MM.1S (cell line): ENCODE data around the gene LIFR.
"Not testable (repeated sequence)": the region's sequence is repeated elsewhere in the genome, so short reads cannot be mapped to it uniquely, and the experiment has no call there.

ENCODE experiments used
- DNase-seq: peaks from one replicate; pipeline ENCODE4 v3.0.0-alpha.2; 2015
- H2AFZ ChIP-seq: fragments of 300-600 bp; sonication (generic); 2 replicates; pipeline ENCODE4 v1.6.0; 2016; ENCODE audit warnings: antibody characterized with exemption, low read length
- H3F3A ChIP-seq: fragments of 300-600 bp; sonication (generic); 2 replicates; pipeline ENCODE4 v1.6.1; 2016; ENCODE audit warnings: mild to moderate bottlenecking, antibody characterized with exemption, low read length, moderate library complexity, mixed read lengths; ENCODE audit not compliant: insufficient read depth
- H3K27ac ChIP-seq: fragments of 300-600 bp; sonication (generic); 2 replicates; pipeline ENCODE4 v1.5.1; 2016; ENCODE audit warnings: mild to moderate bottlenecking, low read length
- H3K27me3 ChIP-seq: fragments of 300-600 bp; sonication (generic); replicated peaks from 2 replicates; pipeline ENCODE4 v1.6.0; 2016; ENCODE audit warnings: low read length; ENCODE audit not compliant: insufficient read depth
- H3K36me3 ChIP-seq: fragments of 300-600 bp; sonication (generic); replicated peaks from 2 replicates; pipeline ENCODE4 v1.6.1; 2016; ENCODE audit warnings: mild to moderate bottlenecking, low read length, mixed read lengths; ENCODE audit not compliant: insufficient read depth
- H3K4me1 ChIP-seq: fragments of 300-600 bp; sonication (generic); 2 replicates; pipeline ENCODE4 v1.6.1; 2016; ENCODE audit warnings: low read length, mixed read lengths
- H3K4me2 ChIP-seq: fragments of 300-600 bp; sonication (generic); 2 replicates; pipeline ENCODE4 v1.6.0; 2016; ENCODE audit warnings: low read depth, low read length
- H3K4me3 ChIP-seq: fragments of 300-600 bp; sonication (generic); 2 replicates; pipeline ENCODE4 v1.5.1; 2016; ENCODE audit warnings: low read length, mixed read lengths
- H3K79me2 ChIP-seq: fragments of 300-600 bp; sonication (generic); 2 replicates; pipeline ENCODE4 v1.6.1; 2016; ENCODE audit warnings: mixed run types, low read length, mixed read lengths
- H3K9ac ChIP-seq: fragments of 300-600 bp; sonication (generic); 2 replicates; pipeline ENCODE4 v1.6.1; 2016; ENCODE audit warnings: low read length, mixed read lengths
- H3K9me2 ChIP-seq: fragments of 300-600 bp; sonication (generic); replicated peaks from 2 replicates; pipeline ENCODE4 v1.6.1; 2016; ENCODE audit warnings: mild to moderate bottlenecking, low read length, mixed read lengths; ENCODE audit not compliant: insufficient read depth
- H3K9me3 ChIP-seq: fragments of 300-600 bp; sonication (generic); replicated peaks from 2 replicates; pipeline ENCODE4 v1.6.1; 2016; ENCODE audit warnings: mild to moderate bottlenecking, low read length, mixed read lengths; ENCODE audit not compliant: insufficient read depth
- H4K20me1 ChIP-seq: fragments of 300-600 bp; sonication (generic); 2 replicates; pipeline ENCODE4 v1.6.1; 2016; ENCODE audit warnings: mild to moderate bottlenecking, low read length, moderate library complexity, mixed read lengths; ENCODE audit not compliant: insufficient read depth
- CTCF ChIP-seq: fragments of 300-600 bp; sonication (generic); IDR thresholded peaks from 2 replicates; pipeline ENCODE4 v1.5.1; 2016; ENCODE audit warnings: antibody characterized with exemption, low read length, mixed read lengths
- EZH2 ChIP-seq: fragments of 300-600 bp; sonication (generic); optimal IDR thresholded peaks from 2 replicates; pipeline ENCODE3; 2017; ENCODE audit warnings: low read depth, mild to moderate bottlenecking, antibody characterized with exemption, low read length, mixed read lengths
- EZH2phosphoT487 ChIP-seq: fragments of 300-600 bp; sonication (generic); IDR thresholded peaks from 2 replicates; pipeline ENCODE4 v1.6.1; 2018; ENCODE audit warnings: antibody characterized with exemption, low read length

The LIFR gene

GRCh38 chr5:38573521-38573920 lies 17.1 kb upstream of the LIFR start:
- H4K20me1 ChIP-seq = no peaks in the 10 kb centered on the region
- no peak overlapping the region for H3K9ac ChIP-seq
- no peak overlapping the region for H3K27ac ChIP-seq
- H3K9me2 ChIP-seq = no peaks in the 10 kb centered on the region
- no peak for TF ChIP-seq EZH2
- TF ChIP-seq CTCF = no peak
- no peak for TF ChIP-seq EZH2phosphoT487
- no peaks in the 10 kb centered on the region for H3K9me3 ChIP-seq
- no peaks in the 10 kb centered on the region for H3K4me1 ChIP-seq
- no peaks in the 10 kb centered on the region for H3K27me3 ChIP-seq
- H2AFZ ChIP-seq = no peak overlapping the region
- H3K4me2 ChIP-seq = no peak overlapping the region
- H3K79me2 ChIP-seq = no peaks in the 10 kb centered on the region
- H3F3A ChIP-seq = no peaks in the 10 kb centered on the region
- no peak for DNase-seq
- H3K4me3 ChIP-seq = no peak overlapping the region
- H3K36me3 ChIP-seq = no peaks in the 10 kb centered on the region

GRCh38 chr5:38569180-38569579 lies 12.7 kb upstream of the LIFR start:
- Histone ChIP-seq H3K4me2 (no peak overlapping the region), H3K9ac (no peak overlapping the region), H3K79me2 (no peaks in the 10 kb centered on the region), H4K20me1 (no peaks in the 10 kb centered on the region), H3K4me1 (no peaks in the 10 kb centered on the region), H3F3A (no peaks in the 10 kb centered on the region), H3K9me3 (no peaks in the 10 kb centered on the region), H3K9me2 (no peaks in the 10 kb centered on the region), H3K4me3 (no peak overlapping the region), H3K27me3 (no peaks in the 10 kb centered on the region), H2AFZ (no peak overlapping the region), H3K36me3 (no peaks in the 10 kb centered on the region), H3K27ac (no peak overlapping the region)
- no peak for TF ChIP-seq EZH2
- TF ChIP-seq EZH2phosphoT487 = no peak
- no peak for TF ChIP-seq CTCF
- DNase-seq = no peak

GRCh38 chr5:38567306-38567705 lies 10.9 kb upstream of the LIFR start:
- not testable (repeated sequence) for H3K4me2 ChIP-seq, H4K20me1 ChIP-seq, H3K79me2 ChIP-seq, H3K27ac ChIP-seq, H3K27me3 ChIP-seq, H3K36me3 ChIP-seq, H3K4me1 ChIP-seq, H3K9me2 ChIP-seq, H3F3A ChIP-seq, H3K4me3 ChIP-seq, H2AFZ ChIP-seq, DNase-seq, H3K9me3 ChIP-seq, H3K9ac ChIP-seq

GRCh38 chr5:38563624-38564023 lies 7.2 kb upstream of the LIFR start:
- no peak for DNase-seq
- H3K9me2 ChIP-seq = no peaks in the 10 kb centered on the region
- H3K27me3 ChIP-seq = no peaks in the 10 kb centered on the region
- no peak overlapping the region for H3K4me2 ChIP-seq
- H3K36me3 ChIP-seq = no peaks in the 10 kb centered on the region
- H3K9ac ChIP-seq = no peak overlapping the region
- no peaks in the 10 kb centered on the region for H3F3A ChIP-seq
- H4K20me1 ChIP-seq = no peaks in the 10 kb centered on the region
- no peaks in the 10 kb centered on the region for H3K4me1 ChIP-seq
- no peaks in the 10 kb centered on the region for H3K79me2 ChIP-seq
- no peak overlapping the region for H2AFZ ChIP-seq
- no peak overlapping the region for H3K4me3 ChIP-seq
- no peak overlapping the region for H3K27ac ChIP-seq
- no peaks in the 10 kb centered on the region for H3K9me3 ChIP-seq
- TF ChIP-seq CTCF = no peak
- no peak for TF ChIP-seq EZH2
- TF ChIP-seq EZH2phosphoT487 = no peak
